Trophoblast cell (in vitro differentiated cells and primary cell): Measurements from ENCODE around the gene ANKRD18B.
"Not testable (repeated sequence)": the region's sequence is repeated elsewhere in the genome, so short reads cannot be mapped to it uniquely, and the experiment has no call there.

Experiments
- DNase-seq, 2 donors: peaks; one replicate each; pipeline ENCODE4 v3.0.0-alpha.2; 2016
- H2AFZ ChIP-seq: 2 replicates; pipeline ENCODE4 v1.6.1; 2013; ENCODE audit warnings: low read length, moderate library complexity, mild to moderate bottlenecking; ENCODE audit not compliant: insufficient read depth, poor library complexity
- H2AK5ac ChIP-seq: 2 replicates; pipeline ENCODE4 v1.6.1; 2013; ENCODE audit warnings: mild to moderate bottlenecking, low read length
- H2BK120ac ChIP-seq: 2 replicates; pipeline ENCODE4 v1.6.1; 2013; ENCODE audit warnings: low read length, mild to moderate bottlenecking, moderate library complexity; ENCODE audit not compliant: insufficient read depth, poor library complexity
- H2BK12ac ChIP-seq: 2 replicates; pipeline ENCODE4 v1.6.1; 2013; ENCODE audit warnings: mild to moderate bottlenecking, low read length, moderate library complexity
- H2BK5ac ChIP-seq: 2 replicates; pipeline ENCODE4 v1.6.1; 2013; ENCODE audit warnings: low read length, low read depth, moderate library complexity, mild to moderate bottlenecking; ENCODE audit not compliant: poor library complexity
- H3K14ac ChIP-seq: 2 replicates; pipeline ENCODE4 v1.6.1; 2013; ENCODE audit warnings: mild to moderate bottlenecking, low read length
- H3K18ac ChIP-seq: 2 replicates; pipeline ENCODE4 v1.6.1; 2013; ENCODE audit warnings: mild to moderate bottlenecking, low read length
- H3K23ac ChIP-seq: 2 replicates; pipeline ENCODE4 v1.6.1; 2013; ENCODE audit warnings: low read length
- H3K27ac ChIP-seq: 2 replicates; pipeline ENCODE4 v1.5.1; 2013; ENCODE audit warnings: low read depth, mild to moderate bottlenecking, inconsistent platforms, low read length, moderate library complexity
- H3K27me3 ChIP-seq: 2 replicates; pipeline ENCODE4 v1.6.1; 2013; ENCODE audit warnings: inconsistent platforms, mild to moderate bottlenecking, low read length, moderate library complexity; ENCODE audit not compliant: insufficient read depth
- H3K36me3 ChIP-seq, 2 experiments: 1 replicate in 1 of 2; 2 replicates in 1 of 2; pipeline ENCODE4 v1.6.1; 2013; ENCODE audit warnings: low read length in 2 of 2, mild to moderate bottlenecking in 2 of 2, moderate library complexity in 1 of 2; ENCODE audit not compliant: insufficient read depth in 2 of 2, control insufficient read depth in 1 of 2
- H3K4ac ChIP-seq: 2 replicates; pipeline ENCODE4 v1.6.1; 2013; ENCODE audit warnings: low read depth, mild to moderate bottlenecking, low read length, moderate library complexity
- H3K4me1 ChIP-seq, 2 experiments: 1 replicate in 1 of 2; 2 replicates in 1 of 2; pipeline ENCODE4 v1.6.1; 2013; ENCODE audit warnings: low read length in 2 of 2, mild to moderate bottlenecking in 2 of 2, moderate library complexity in 1 of 2; ENCODE audit not compliant: insufficient read depth in 2 of 2, control insufficient read depth in 1 of 2
- H3K4me2 ChIP-seq: 2 replicates; pipeline ENCODE4 v1.6.1; 2013; ENCODE audit warnings: inconsistent platforms, mild to moderate bottlenecking, low read length, moderate library complexity
- H3K4me3 ChIP-seq: 2 replicates; pipeline ENCODE4 v1.5.1; 2013; ENCODE audit warnings: mild to moderate bottlenecking, low read depth, low read length, inconsistent platforms
- H3K79me1 ChIP-seq: one replicate; pipeline ENCODE4 v1.6.1; 2013; ENCODE audit warnings: low read length
- H3K79me2 ChIP-seq: 2 replicates; pipeline ENCODE4 v1.6.1; 2013; ENCODE audit warnings: low read length, mild to moderate bottlenecking; ENCODE audit not compliant: control insufficient read depth, insufficient read depth, poor library complexity
- H3K9ac ChIP-seq: 2 replicates; pipeline ENCODE4 v1.6.1; 2013; ENCODE audit warnings: mild to moderate bottlenecking, low read length
- H3K9me3 ChIP-seq: 2 replicates; pipeline ENCODE4 v1.6.1; 2013; ENCODE audit warnings: low read depth, mild to moderate bottlenecking, control low read depth, inconsistent platforms, low read length; ENCODE audit not compliant: insufficient read depth
- H4K12ac ChIP-seq: 2 replicates; pipeline ENCODE4 v1.6.1; 2013; ENCODE audit warnings: low read depth, mild to moderate bottlenecking, low read length, moderate library complexity
- H4K8ac ChIP-seq: 2 replicates; pipeline ENCODE4 v1.6.1; 2013; ENCODE audit warnings: low read depth, mild to moderate bottlenecking, low read length, moderate library complexity
- H4K91ac ChIP-seq: one replicate; pipeline ENCODE4 v1.6.1; 2013; ENCODE audit warnings: low read depth, mild to moderate bottlenecking, low read length, moderate library complexity
- WGBS: extraction: QIAGEN DNeasy Blood & Tissue Kit; methylation state at CpG from one replicate; pipeline ENCODE4 v1.1.7; 2013; ENCODE audit warnings: missing lambda C conversion rate; ENCODE audit not compliant: insufficient read length, insufficient coverage; ENCODE audit errors: extremely low coverage; 5-methylcytosine and 5-hydroxymethylcytosine counted together

ANKRD18B gene

DNA sequence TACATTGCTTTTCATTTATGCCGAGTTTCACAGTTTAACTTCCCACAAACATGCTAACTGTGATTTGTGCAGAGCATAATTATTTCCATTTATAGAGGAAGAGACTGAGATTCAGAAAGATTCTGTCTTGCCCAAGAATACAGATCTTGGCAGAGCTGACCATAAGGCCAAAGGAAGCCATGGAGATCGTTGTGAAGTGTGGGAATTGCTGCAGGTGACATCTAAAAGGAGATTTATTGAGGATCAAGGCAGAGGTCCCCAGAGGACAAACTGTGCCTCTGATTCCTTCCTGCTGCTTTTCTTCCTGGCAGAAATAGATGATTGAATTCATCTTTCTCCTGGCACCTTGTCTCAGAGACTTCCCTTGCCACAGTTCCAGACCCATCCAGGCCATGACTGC is 88.4 kb downstream of the ANKRD18B start:
- H3K9ac ChIP-seq, DNase-seq, H4K8ac ChIP-seq, H3K18ac ChIP-seq, H3K4me2 ChIP-seq, H3K14ac ChIP-seq, H2BK12ac ChIP-seq, H2BK120ac ChIP-seq, H3K9me3 ChIP-seq, H4K91ac ChIP-seq, H2BK5ac ChIP-seq, H3K23ac ChIP-seq, H3K36me3 ChIP-seq, H3K4ac ChIP-seq, H4K12ac ChIP-seq, H3K27me3 ChIP-seq, H3K4me3 ChIP-seq, H3K4me1 ChIP-seq, H3K79me1 ChIP-seq, H3K79me2 ChIP-seq, H2AK5ac ChIP-seq, H3K27ac ChIP-seq, H2AFZ ChIP-seq: not testable (repeated sequence)
- WGBS = no CpG with 5 or more reads among the region's 2 CpGs

- H3K4me1 ChIP-seq = peaks cover 6 to 9% of the 10 kb centered on the region in 2 experiments
- no peak overlapping the region for H3K4ac ChIP-seq
Observed at GRCh38 chr9:33614001-33614687, 90.1 kb downstream of the ANKRD18B start.

DNA sequence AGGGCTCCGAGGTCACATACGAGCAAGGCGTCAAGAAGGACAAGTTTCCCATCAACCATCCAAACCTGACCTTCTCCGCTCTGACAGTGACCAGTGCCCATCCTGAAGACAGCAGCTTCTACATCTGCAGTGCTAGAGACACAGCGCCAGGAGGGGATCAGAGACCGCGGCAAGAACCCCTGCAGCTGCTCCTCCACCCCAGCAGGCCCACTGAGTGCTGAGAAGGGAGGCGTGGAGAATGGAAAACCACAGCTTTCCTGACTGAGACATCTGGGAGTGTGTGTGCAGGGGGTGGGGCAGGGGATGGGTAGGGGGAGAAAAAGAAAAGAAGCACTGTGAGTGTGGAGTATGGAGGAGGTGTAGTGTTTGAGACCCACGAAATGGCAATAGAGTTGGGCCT is 94.3 kb downstream of the ANKRD18B start:
- peaks cover 18% of the 10 kb centered on the region for H3K79me1 ChIP-seq
- H3K4me3 ChIP-seq, H3K23ac ChIP-seq, H3K9me3 ChIP-seq, H3K9ac ChIP-seq, H3K36me3 ChIP-seq, H3K79me2 ChIP-seq, DNase-seq, H3K27me3 ChIP-seq, H3K27ac ChIP-seq, H4K8ac ChIP-seq, H3K4ac ChIP-seq, H2BK5ac ChIP-seq, H3K14ac ChIP-seq, H3K18ac ChIP-seq, H2AFZ ChIP-seq, H3K4me2 ChIP-seq, H4K12ac ChIP-seq: not testable (repeated sequence)
- WGBS = no CpG with 5 or more reads among the region's 9 CpGs
- H2BK12ac ChIP-seq = peak overlapping the region; percentile 48
- H2BK120ac ChIP-seq = peak overlapping the region; percentile 30
- H4K91ac ChIP-seq = peak overlapping the region; percentile 59
- H2AK5ac ChIP-seq = peak overlapping the region; percentile 76
- peaks cover 11 to 17% of the 10 kb centered on the region in 2 experiments for H3K4me1 ChIP-seq

More at GRCh38 chr9:33614001-33614687, 90.1 kb downstream of the ANKRD18B start:
- Histone ChIP-seq H2BK12ac (no peak overlapping the region), H3K4me3 (no peak overlapping the region), H4K12ac (no peak overlapping the region), H3K14ac (no peak overlapping the region), H2AK5ac (no peak overlapping the region), H3K27ac (no peak overlapping the region), H2BK5ac (no peak overlapping the region), H3K27me3 (no peaks in the 10 kb centered on the region), H3K9ac (no peak overlapping the region), H4K8ac (no peak overlapping the region), H3K23ac (no peak overlapping the region), H3K9me3 (peaks cover 7% of the 10 kb centered on the region), H4K91ac (no peak overlapping the region), H3K79me2 (no peaks in the 10 kb centered on the region), H3K4me2 (no peak overlapping the region), H3K18ac (no peak overlapping the region), H2AFZ (no peak overlapping the region), H3K79me1 (peaks cover 10% of the 10 kb centered on the region), H2BK120ac (no peak overlapping the region), H3K36me3 (no peaks in the 10 kb centered on the region)
- no CpG with 5 or more reads among the region's 7 CpGs for WGBS
- no peak for DNase-seq

DNA sequence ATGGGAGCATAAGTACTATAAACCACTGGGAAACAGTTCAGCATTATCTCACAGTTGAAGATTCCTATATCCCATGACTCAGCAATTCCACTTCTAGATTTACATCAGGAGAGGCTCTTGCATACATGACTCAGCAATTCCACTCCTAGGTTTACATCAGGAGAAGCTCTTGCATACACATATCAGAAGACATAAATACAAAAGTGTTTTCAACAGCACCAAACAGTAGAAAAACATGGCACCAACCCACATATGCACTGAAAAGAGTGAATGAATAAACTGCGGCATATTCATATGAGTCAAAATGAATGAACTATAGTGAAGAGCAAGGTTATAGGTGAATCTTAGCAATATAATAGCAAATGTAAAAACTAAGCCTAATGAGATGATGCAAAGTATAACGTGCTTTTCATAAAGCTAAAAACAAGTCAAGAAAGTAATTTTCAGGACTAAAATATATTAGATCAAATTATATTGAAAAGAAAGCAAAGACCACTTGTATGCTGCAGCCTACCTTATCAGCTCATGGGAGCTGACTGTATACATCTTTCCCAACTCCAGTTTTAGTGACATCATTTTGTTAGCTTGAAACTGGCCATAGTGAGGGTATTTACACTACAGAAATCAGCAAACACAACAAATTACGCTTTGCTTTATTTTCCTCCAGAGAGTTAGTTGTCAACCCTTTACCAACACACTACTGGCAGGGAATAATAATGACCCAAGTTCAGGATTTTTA is 95.8 kb downstream of the ANKRD18B start:
- H2AK5ac ChIP-seq = no peak overlapping the region
- no peak overlapping the region for H2BK12ac ChIP-seq
- H3K4ac ChIP-seq = no peak overlapping the region
- no peak overlapping the region for H4K12ac ChIP-seq
- no peak overlapping the region for H2BK5ac ChIP-seq
- no peak overlapping the region for H4K91ac ChIP-seq
- no peak overlapping the region for H4K8ac ChIP-seq
- peak in 1 of 2 donors; percentile 65 for DNase-seq
- H3K27me3 ChIP-seq = no peaks in the 10 kb centered on the region
- H3K4me1 ChIP-seq = peaks cover 11 to 17% of the 10 kb centered on the region in 2 experiments
- H3K18ac ChIP-seq = no peak overlapping the region
- no peak overlapping the region for H3K4me2 ChIP-seq
- H3K36me3 ChIP-seq = no peaks in the 10 kb centered on the region
- H2BK120ac ChIP-seq = no peak overlapping the region
- no peak overlapping the region for H3K14ac ChIP-seq
- no peak overlapping the region for H3K27ac ChIP-seq
- H3K4me3 ChIP-seq = no peak overlapping the region
- H3K23ac ChIP-seq = no peak overlapping the region
- peaks cover 18% of the 10 kb centered on the region for H3K79me1 ChIP-seq
- WGBS = no CpG with 5 or more reads among the region's 3 CpGs
- no peak overlapping the region for H3K9ac ChIP-seq
- H2AFZ ChIP-seq = no peak overlapping the region
- no peaks in the 10 kb centered on the region for H3K79me2 ChIP-seq
- H3K9me3 ChIP-seq = no peaks in the 10 kb centered on the region
